ENCODE data around the gene ABCC2. TPM values are rescaled to one million over a fixed set of nuclear protein-coding genes. Genes with fewer than 3 reads are reported as not detected.
A peak's percentile ranks its signal among the peaks of the same experiment; 100 is the strongest.
"Not testable (repeated sequence)": the region's sequence is repeated elsewhere in the genome, so short reads cannot be mapped to it uniquely, and the experiment has no call there.

ABCC2 gene
- total RNA-seq, 1 donor from 2014 or later, result 0.04 TPM

- H3K27me3 ChIP-seq (ENCODE audit: control insufficient read depth, insufficient read depth, low read length), result no peaks in the 10 kb centered on the region
- no peak overlapping the region for H3K4me3 ChIP-seq (ENCODE audit: low read depth, low read length)
- TF ChIP-seq CTCF (IDR thresholded peaks at IDR 0.05; ENCODE audit: insufficient read depth, low read length, poor library complexity, severe bottlenecking), result no peak
- no peaks in the 10 kb centered on the region for H3K36me3 ChIP-seq (ENCODE audit: control insufficient read depth, insufficient read depth, low read length)
- DNase-seq (ENCODE audit: low read depth), result no peak
These were observed 76.4 kb downstream of the ABCC2 start for GRCh38 chr10:99858849-99859248.

GRCh38 chr10:99859585-99859984 lies 77.1 kb downstream of the ABCC2 start:
- H3K4me3 ChIP-seq (ENCODE audit: low read depth, low read length), result no peak overlapping the region
- H3K27me3 ChIP-seq (ENCODE audit: control insufficient read depth, insufficient read depth, low read length), result no peaks in the 10 kb centered on the region
- DNase-seq (ENCODE audit: low read depth), result no peak
- TF ChIP-seq CTCF (IDR thresholded peaks at IDR 0.05; ENCODE audit: insufficient read depth, low read length, poor library complexity, severe bottlenecking), result peak; percentile 48
- H3K36me3 ChIP-seq (ENCODE audit: control insufficient read depth, insufficient read depth, low read length), result no peaks in the 10 kb centered on the region

- no peak overlapping the region for H3K4me3 ChIP-seq (ENCODE audit: low read depth, low read length)
- TF ChIP-seq CTCF (IDR thresholded peaks at IDR 0.05; ENCODE audit: insufficient read depth, low read length, poor library complexity, severe bottlenecking), result no peak
- no peaks in the 10 kb centered on the region for H3K36me3 ChIP-seq (ENCODE audit: control insufficient read depth, insufficient read depth, low read length)
- no peak for DNase-seq (ENCODE audit: low read depth)
- H3K27me3 ChIP-seq (ENCODE audit: control insufficient read depth, insufficient read depth, low read length), result no peaks in the 10 kb centered on the region
These were observed 78.0 kb downstream of the ABCC2 start for GRCh38 chr10:99860466-99860865.

GRCh38 chr10:99863535-99864240 lies 81.2 kb downstream of the ABCC2 start:
- H3K4me3 ChIP-seq (ENCODE audit: low read depth, low read length); DNase-seq (ENCODE audit: low read depth); H3K36me3 ChIP-seq (ENCODE audit: control insufficient read depth, insufficient read depth, low read length); H3K27me3 ChIP-seq (ENCODE audit: control insufficient read depth, insufficient read depth, low read length): not testable (repeated sequence)

GRCh38 chr10:99867250-99867649 lies 84.8 kb downstream of the ABCC2 start:
- not testable (repeated sequence) for DNase-seq (ENCODE audit: low read depth); H3K27me3 ChIP-seq (ENCODE audit: control insufficient read depth, insufficient read depth, low read length)

GRCh38 chr10:99869581-99870122 lies 87.2 kb downstream of the ABCC2 start:
- H3K36me3 ChIP-seq (ENCODE audit: control insufficient read depth, insufficient read depth, low read length), result no peaks in the 10 kb centered on the region
- H3K4me3 ChIP-seq (ENCODE audit: low read depth, low read length), result no peak overlapping the region
- no peak for TF ChIP-seq CTCF (IDR thresholded peaks at IDR 0.05; ENCODE audit: insufficient read depth, low read length, poor library complexity, severe bottlenecking)
- no peak for DNase-seq (ENCODE audit: low read depth)
- H3K27me3 ChIP-seq (ENCODE audit: control insufficient read depth, insufficient read depth, low read length), result no peaks in the 10 kb centered on the region

More at GRCh38 chr10:99867250-99867649, 84.8 kb downstream of the ABCC2 start:
- H3K36me3 ChIP-seq (ENCODE audit: control insufficient read depth, insufficient read depth, low read length); H3K4me3 ChIP-seq (ENCODE audit: low read depth, low read length): not testable (repeated sequence)
